Loucy (cell line): Measurements from ENCODE around the gene THOP1.

Source experiments
- H2AFZ ChIP-seq: fragments of 200-600 bp; sonication (generic); 2 replicates; pipeline ENCODE4 v1.6.0; 2016; ENCODE audit warnings: antibody characterized with exemption, mild to moderate bottlenecking, low read length, moderate library complexity
- H3F3A ChIP-seq: fragments of 200-600 bp; 2 replicates; pipeline ENCODE4 v1.6.0; 2016; ENCODE audit warnings: antibody characterized with exemption, low read depth, mild to moderate bottlenecking
- H3K27me3 ChIP-seq: fragments of 200-600 bp; sonication (generic); 2 replicates; pipeline ENCODE4 v1.6.1; 2014; ENCODE audit warnings: low read length, mild to moderate bottlenecking; ENCODE audit not compliant: insufficient read depth, poor library complexity, severe bottlenecking
- H3K36me3 ChIP-seq: fragments of 200-600 bp; sonication (generic); 2 replicates; pipeline ENCODE4 v1.6.1; 2016; ENCODE audit warnings: low read length; ENCODE audit not compliant: insufficient read depth
- H3K4me1 ChIP-seq: fragments of 200-600 bp; sonication (generic); 2 replicates; pipeline ENCODE4 v1.5.1; 2014; ENCODE audit warnings: low read length, mild to moderate bottlenecking; ENCODE audit not compliant: insufficient read depth, poor library complexity, severe bottlenecking
- H3K4me2 ChIP-seq: fragments of 200-600 bp; sonication (generic); 2 replicates; pipeline ENCODE4 v1.6.0; 2014; ENCODE audit warnings: antibody characterized with exemption, low read length, low read depth, mild to moderate bottlenecking; ENCODE audit not compliant: poor library complexity, severe bottlenecking
- H3K4me3 ChIP-seq: fragments of 200-600 bp; sonication (generic); 2 replicates; pipeline ENCODE4 v1.5.1; 2014; ENCODE audit warnings: low read length, mild to moderate bottlenecking, mixed read lengths; ENCODE audit not compliant: poor library complexity, severe bottlenecking
- H3K79me2 ChIP-seq: fragments of 200-600 bp; sonication (generic); 2 replicates; pipeline ENCODE4 v1.6.1; 2014; ENCODE audit warnings: low read length; ENCODE audit not compliant: insufficient read depth
- H3K9ac ChIP-seq: fragments of 200-600 bp; sonication (generic); 2 replicates; pipeline ENCODE4 v1.6.0; 2014; ENCODE audit warnings: mild to moderate bottlenecking, low read depth, low read length, moderate library complexity; ENCODE audit not compliant: poor library complexity, severe bottlenecking
- H3K9me2 ChIP-seq: fragments of 200-600 bp; sonication (generic); replicated peaks from 2 replicates; pipeline ENCODE4 v1.6.1; 2016; ENCODE audit warnings: low read depth, low read length, mixed read lengths
- H3K9me3 ChIP-seq: fragments of 200-600 bp; sonication (generic); 2 replicates; pipeline ENCODE4 v1.6.1; 2014; ENCODE audit warnings: mild to moderate bottlenecking, antibody characterized with exemption, low read length, low read depth; ENCODE audit not compliant: insufficient read depth
- H4K20me1 ChIP-seq: fragments of 200-600 bp; sonication (generic); 2 replicates; pipeline ENCODE4 v1.6.0; 2014; ENCODE audit warnings: antibody characterized with exemption, low read length, mild to moderate bottlenecking; ENCODE audit not compliant: insufficient read depth, poor library complexity, severe bottlenecking
- EZH2phosphoT487 ChIP-seq: fragments of 200-600 bp; IDR thresholded peaks from 2 replicates; pipeline ENCODE4 v1.6.1; 2018; ENCODE audit warnings: antibody characterized with exemption, mild to moderate bottlenecking, moderate library complexity, borderline replicate concordance
- TF ChIP-seq, protein P1 (sequence below): fragments of 200-600 bp; sonication (generic); conservative IDR thresholded peaks from 2 replicates; pipeline ENCODE4 v1.5.1; 2014; ENCODE audit warnings: mild to moderate bottlenecking, antibody characterized with exemption, low read length

Gene THOP1

DNA sequence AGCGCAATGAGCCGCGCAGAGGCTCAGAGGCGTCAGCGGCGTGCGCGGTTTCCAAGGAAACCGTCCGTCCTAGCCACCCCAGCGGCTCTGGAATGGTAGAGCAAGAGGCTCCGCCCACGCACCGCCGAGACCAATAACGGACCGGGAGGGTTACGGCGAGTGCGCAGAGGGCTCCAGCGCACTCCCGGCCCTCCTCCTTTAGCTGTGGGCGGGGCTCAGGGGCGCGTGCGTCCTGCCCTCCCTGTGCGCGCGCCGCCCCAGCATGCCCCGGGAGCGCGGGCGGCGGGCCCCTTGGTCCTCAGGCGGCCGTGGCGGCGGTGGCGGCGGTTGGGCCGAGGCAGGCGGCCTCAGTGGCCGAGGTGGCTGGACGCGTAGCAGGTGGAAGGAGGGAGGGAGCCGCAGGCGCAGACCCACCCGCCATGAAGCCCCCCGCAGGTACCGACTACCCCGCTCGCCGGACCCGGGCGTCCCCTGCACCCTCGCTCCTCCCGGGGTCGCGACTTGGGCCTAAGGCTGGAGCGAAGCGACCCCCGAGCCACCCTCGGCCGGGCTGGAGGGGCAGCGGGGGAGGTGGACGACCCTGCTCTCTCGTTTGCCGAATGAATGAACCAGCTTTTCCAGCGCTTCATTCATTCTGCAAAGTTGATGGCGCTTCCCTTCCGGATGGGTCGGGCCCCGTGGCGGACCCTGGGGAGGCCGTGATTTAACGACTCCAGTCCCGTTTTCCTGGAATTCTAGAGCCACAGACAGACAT, at the start of gene THOP1:
TSS of gene THOP1 (plus strand) at position 260 of the 754 bp plus-strand sequence. CDS start at position 420, 160 bp downstream.
- H3K9me2 ChIP-seq: no peaks in the 10 kb centered on the region

DNA sequence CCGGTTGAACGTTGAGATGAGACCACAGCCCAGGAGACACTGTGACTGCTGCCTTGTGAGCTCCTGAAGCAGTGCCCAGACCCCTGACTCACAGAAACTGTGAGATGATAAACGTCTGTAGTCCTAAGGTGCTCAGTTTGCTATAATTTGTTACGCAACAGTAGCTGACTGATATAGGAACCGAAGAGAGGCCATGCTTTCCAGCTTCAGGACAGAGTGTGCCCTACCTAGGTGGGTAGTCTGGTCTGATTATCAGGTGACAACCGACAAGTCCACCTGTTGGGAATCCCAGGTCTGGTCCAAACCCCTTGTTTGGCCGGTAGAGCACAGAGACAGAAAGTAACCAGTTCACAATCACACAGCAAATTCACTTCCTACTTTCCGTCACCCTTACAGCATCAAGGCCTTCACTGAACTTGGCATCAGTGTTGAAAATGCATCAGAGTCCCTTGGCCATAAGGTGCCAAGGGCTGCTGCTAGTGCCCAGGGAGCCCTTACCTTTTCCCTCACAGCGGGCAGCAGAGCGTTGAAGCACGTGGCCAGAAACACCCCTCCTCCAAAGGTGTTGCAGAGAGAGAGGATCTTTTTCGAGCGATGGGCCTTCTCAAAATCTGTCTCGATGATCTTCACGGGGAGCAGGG, 48.6 kb upstream of the THOP1 start:
- Histone ChIP-seq H4K20me1 (peaks cover 62% of the 10 kb centered on the region), H3K9me3 (peaks cover 5% of the 10 kb centered on the region; the same call in 1 of the 2 replicates), H3K9ac (no peak overlapping the region), H3K36me3 (peaks cover 49% of the 10 kb centered on the region; the same call in 1 of the 2 replicates), H3K4me1 (peaks cover 17% of the 10 kb centered on the region), H3K27me3 (peaks cover 5% of the 10 kb centered on the region), H3K9me2 (no peaks in the 10 kb centered on the region), H3K79me2 (peaks cover 62% of the 10 kb centered on the region), H3K4me2 (peak overlapping the region; percentile 78), H3K4me3 (peak overlapping the region; percentile 100), H2AFZ (no peak overlapping the region), H3F3A (peaks cover 6% of the 10 kb centered on the region)
- TF ChIP-seq, protein P1, sequence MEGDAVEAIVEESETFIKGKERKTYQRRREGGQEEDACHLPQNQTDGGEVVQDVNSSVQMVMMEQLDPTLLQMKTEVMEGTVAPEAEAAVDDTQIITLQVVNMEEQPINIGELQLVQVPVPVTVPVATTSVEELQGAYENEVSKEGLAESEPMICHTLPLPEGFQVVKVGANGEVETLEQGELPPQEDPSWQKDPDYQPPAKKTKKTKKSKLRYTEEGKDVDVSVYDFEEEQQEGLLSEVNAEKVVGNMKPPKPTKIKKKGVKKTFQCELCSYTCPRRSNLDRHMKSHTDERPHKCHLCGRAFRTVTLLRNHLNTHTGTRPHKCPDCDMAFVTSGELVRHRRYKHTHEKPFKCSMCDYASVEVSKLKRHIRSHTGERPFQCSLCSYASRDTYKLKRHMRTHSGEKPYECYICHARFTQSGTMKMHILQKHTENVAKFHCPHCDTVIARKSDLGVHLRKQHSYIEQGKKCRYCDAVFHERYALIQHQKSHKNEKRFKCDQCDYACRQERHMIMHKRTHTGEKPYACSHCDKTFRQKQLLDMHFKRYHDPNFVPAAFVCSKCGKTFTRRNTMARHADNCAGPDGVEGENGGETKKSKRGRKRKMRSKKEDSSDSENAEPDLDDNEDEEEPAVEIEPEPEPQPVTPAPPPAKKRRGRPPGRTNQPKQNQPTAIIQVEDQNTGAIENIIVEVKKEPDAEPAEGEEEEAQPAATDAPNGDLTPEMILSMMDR: no peak
- TF ChIP-seq EZH2phosphoT487: no peak

More for the DNA sequence above, at the start of gene THOP1:
- peak within 1 kb of the TSS; percentile 84 for H2AFZ ChIP-seq
- H3K4me1 ChIP-seq: peaks cover 29% of the 10 kb centered on the region
- H3K79me2 ChIP-seq: peaks cover 72% of the 10 kb centered on the region
- H4K20me1 ChIP-seq: peaks cover 23% of the 10 kb centered on the region
- H3F3A ChIP-seq: no peaks in the 10 kb centered on the region
- H3K4me3 ChIP-seq: peak within 1 kb of the TSS; percentile 100
- H3K9me3 ChIP-seq: no peaks in the 10 kb centered on the region
- no peaks in the 10 kb centered on the region for H3K36me3 ChIP-seq
- peak within 1 kb of the TSS; percentile 97 for H3K9ac ChIP-seq
- no peaks in the 10 kb centered on the region for H3K27me3 ChIP-seq
- no peak for TF ChIP-seq EZH2phosphoT487
- TF ChIP-seq, protein P1: no peak
- peak within 1 kb of the TSS; percentile 95 for H3K4me2 ChIP-seq

DNA sequence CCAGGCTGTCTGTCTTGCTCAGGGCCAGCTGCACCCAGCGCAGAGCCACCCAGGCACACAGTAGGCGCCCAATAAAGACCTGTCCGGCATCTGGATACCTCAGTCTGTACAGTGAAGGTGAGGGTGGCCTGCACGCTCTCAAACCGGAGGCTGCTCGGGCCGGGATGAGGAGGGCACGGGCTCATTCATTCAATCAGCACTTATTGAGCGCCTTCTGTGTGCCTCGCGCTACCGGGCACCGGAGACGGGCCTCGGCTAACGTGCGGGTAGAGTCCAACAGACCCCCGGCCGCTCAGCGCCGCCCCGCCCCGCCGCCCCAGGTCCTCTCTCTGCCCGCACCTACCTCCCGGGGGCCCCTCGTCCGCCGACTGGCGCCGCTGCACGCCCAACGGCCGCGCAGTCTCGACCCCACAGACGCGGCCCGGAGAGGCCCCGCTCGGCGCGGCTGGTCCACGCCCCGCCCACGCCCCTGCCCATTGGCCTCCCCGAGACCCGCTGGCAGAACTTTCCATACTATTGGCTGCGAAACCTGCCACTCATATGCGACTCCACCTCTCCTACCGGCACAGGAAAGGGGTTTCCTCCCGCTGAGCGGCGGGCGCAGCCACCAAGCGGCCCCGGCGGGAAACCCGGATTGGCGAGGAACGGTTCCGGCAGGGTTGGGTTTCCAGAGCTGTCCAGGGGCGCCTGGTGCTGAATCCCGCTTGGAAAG, 45.5 kb upstream of the THOP1 start, which contains the start of gene SLC39A3:
TSS of gene SLC39A3 (minus strand) at position 416 of the 712 bp plus-strand sequence. CDS start 2,760 bp downstream, outside the sequence.
- H3F3A ChIP-seq: peaks cover 6% of the 10 kb centered on the region
- H3K9me3 ChIP-seq: peaks cover 5% of the 10 kb centered on the region; the same call in 1 of the 2 replicates
- H3K79me2 ChIP-seq: peaks cover 45% of the 10 kb centered on the region
- H2AFZ ChIP-seq: peak within 1 kb of the TSS; percentile 64; the same call in 1 of the 2 replicates
- no peaks in the 10 kb centered on the region for H3K9me2 ChIP-seq
- TF ChIP-seq, protein P1: no peak
- TF ChIP-seq EZH2phosphoT487: no peak
- peaks cover 17% of the 10 kb centered on the region for H3K4me1 ChIP-seq
- peak within 1 kb of the TSS; percentile 100 for H3K4me3 ChIP-seq
- peaks cover 24% of the 10 kb centered on the region; the same call in 1 of the 2 replicates for H3K36me3 ChIP-seq
- H3K9ac ChIP-seq: peak within 1 kb of the TSS; percentile 98
- peaks cover 5% of the 10 kb centered on the region for H3K27me3 ChIP-seq
- peak within 1 kb of the TSS; percentile 78 for H3K4me2 ChIP-seq
- H4K20me1 ChIP-seq: peaks cover 42% of the 10 kb centered on the region
